Ovary (tissue), 3 donors: ENCODE data around the gene ITIH6.

ENCODE experiments used
- EP300 ChIP-seq: sonication (generic); formaldehyde crosslinking; IDR thresholded peaks from one replicate; pipeline ENCODE4 v1.6.1; 2017; ENCODE audit warnings: antibody characterized with exemption
- POLR2A ChIP-seq: fragments of 450-650 bp; IDR thresholded peaks from one replicate; pipeline ENCODE4 v1.6.1; 2017; ENCODE audit warnings: antibody characterized with exemption, mild to moderate bottlenecking, moderate library complexity
- TF ChIP-seq, protein P1 (sequence below), 3 donors: fragments of 450-650 bp in 2 of 3; fragments of 200-600 bp in 1 of 3; IDR thresholded peaks; one replicate each; pipeline versions ENCODE4 v1.5.1 to v1.8.0; 2016 to 2022; ENCODE audit warnings: antibody characterized with exemption in 3 of 3, mild to moderate bottlenecking in 1 of 3
- donor health status: DM: no; HTN: no; CAD: no.

- TF ChIP-seq POLR2A (peak; percentile 30), EP300 (no peak)
- TF ChIP-seq, protein P1, sequence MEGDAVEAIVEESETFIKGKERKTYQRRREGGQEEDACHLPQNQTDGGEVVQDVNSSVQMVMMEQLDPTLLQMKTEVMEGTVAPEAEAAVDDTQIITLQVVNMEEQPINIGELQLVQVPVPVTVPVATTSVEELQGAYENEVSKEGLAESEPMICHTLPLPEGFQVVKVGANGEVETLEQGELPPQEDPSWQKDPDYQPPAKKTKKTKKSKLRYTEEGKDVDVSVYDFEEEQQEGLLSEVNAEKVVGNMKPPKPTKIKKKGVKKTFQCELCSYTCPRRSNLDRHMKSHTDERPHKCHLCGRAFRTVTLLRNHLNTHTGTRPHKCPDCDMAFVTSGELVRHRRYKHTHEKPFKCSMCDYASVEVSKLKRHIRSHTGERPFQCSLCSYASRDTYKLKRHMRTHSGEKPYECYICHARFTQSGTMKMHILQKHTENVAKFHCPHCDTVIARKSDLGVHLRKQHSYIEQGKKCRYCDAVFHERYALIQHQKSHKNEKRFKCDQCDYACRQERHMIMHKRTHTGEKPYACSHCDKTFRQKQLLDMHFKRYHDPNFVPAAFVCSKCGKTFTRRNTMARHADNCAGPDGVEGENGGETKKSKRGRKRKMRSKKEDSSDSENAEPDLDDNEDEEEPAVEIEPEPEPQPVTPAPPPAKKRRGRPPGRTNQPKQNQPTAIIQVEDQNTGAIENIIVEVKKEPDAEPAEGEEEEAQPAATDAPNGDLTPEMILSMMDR (IDR thresholded peaks at IDR 0.05): no peak
These were observed 10.1 kb upstream of the ITIH6 start for GRCh38 chrX:54808109-54808604.
